Vagina (tissue), 2 donors: ENCODE results near the gene PEX10. TPM values are rescaled to one million over a fixed set of nuclear protein-coding genes. Genes with fewer than 3 reads are reported as not detected.

Experiments
- DNase-seq, 2 donors: peaks; one replicate each; pipeline ENCODE4 v3.0.0-alpha.2; 2017; ENCODE audit errors: extremely low spot score in 2 of 2
- H3K27ac ChIP-seq: fragments of 200-600 bp; sonication (generic); one replicate; pipeline ENCODE4 v1.5.1; 2019
- H3K27me3 ChIP-seq: fragments of 200-600 bp; sonication (generic); one replicate; pipeline ENCODE4 v1.5.1; 2019
- H3K36me3 ChIP-seq, 2 donors: fragments of 200-600 bp; sonication (generic); one replicate each; pipeline ENCODE4 v1.5.1; 2017 to 2019
- H3K4me1 ChIP-seq: fragments of 200-600 bp; sonication (generic); one replicate; pipeline ENCODE4 v1.5.1; 2019
- H3K4me3 ChIP-seq, 2 donors: fragments of 200-600 bp; sonication (generic); 1 replicate in 1 of 2; 2 replicates in 1 of 2; pipeline ENCODE4 v1.5.1; 2016 to 2019
- H3K9me3 ChIP-seq: fragments of 200-600 bp; sonication (generic); one replicate; pipeline ENCODE4 v1.5.1; 2019
- CTCF ChIP-seq, 3 experiments: fragments of 450-650 bp in 2 of 3; fragments of 200-600 bp in 1 of 3; sonication (generic) in 1 of 3; IDR thresholded peaks; one replicate each; pipeline ENCODE4 v1.5.1; 2017 to 2019; ENCODE audit warnings: antibody characterized with exemption in 3 of 3, mild to moderate bottlenecking in 2 of 3, moderate library complexity in 2 of 3
- POLR2A ChIP-seq, 2 donors: fragments of 450-650 bp; IDR thresholded peaks; one replicate each; pipeline ENCODE4 v1.6.1; 2017; ENCODE audit warnings: antibody characterized with exemption in 2 of 2, mild to moderate bottlenecking in 2 of 2, moderate library complexity in 2 of 2
- POLR2AphosphoS5 ChIP-seq, 2 donors: sonication (generic); formaldehyde crosslinking; IDR thresholded peaks; one replicate each; pipeline ENCODE4 v1.9.0; 2017; ENCODE audit warnings: antibody characterized with exemption in 2 of 2, mild to moderate bottlenecking in 2 of 2, low read depth in 1 of 2; ENCODE audit not compliant: insufficient read depth in 1 of 2
- intact Hi-C: fragments of 100-400 bp; cut with DNase I; formaldehyde crosslinking; loops from one replicate; pipeline ENCODE4 v1.15.1; 2023
- total RNA-seq: library from RNA; depleted of rRNA; stranded (reverse); fragments of >200 nt; gene quantifications from one replicate; pipeline ENCODE4 v1.2.3, GENCODE V29; 2016

PEX10 gene
- total RNA-seq, 1 donor from 2014 or later = 15.2 TPM

GRCh38 chr1:2431518-2431917 is 19.2 kb upstream of the PEX10 start:
- intact Hi-C loops = no loop called here
- Histone ChIP-seq H3K9me3 (no peaks in the 10 kb centered on the region), H3K4me3 (no peak overlapping the region), H3K27me3 (no peaks in the 10 kb centered on the region), H3K4me1 (peaks cover 13% of the 10 kb centered on the region), H3K27ac (no peak overlapping the region), H3K36me3 (no peaks in the 10 kb centered on the region)
- DNase-seq = no peak
- TF ChIP-seq POLR2AphosphoS5 (IDR thresholded peaks at IDR 0.05; ENCODE audit: insufficient read depth in 1 of 2, low read depth in 1 of 2) (no peak), POLR2A (IDR thresholded peaks at IDR 0.05) (no peak), CTCF (IDR thresholded peaks at IDR 0.05) (no peak)

- DNase-seq = no peak
- intact Hi-C loops = no loop called here
- no peaks in the 10 kb centered on the region for H3K27me3 ChIP-seq
- no peak for TF ChIP-seq CTCF (IDR thresholded peaks at IDR 0.05)
- no peak for TF ChIP-seq POLR2AphosphoS5 (IDR thresholded peaks at IDR 0.05; ENCODE audit: insufficient read depth in 1 of 2, low read depth in 1 of 2)
- no peak for TF ChIP-seq POLR2A (IDR thresholded peaks at IDR 0.05)
- no peak overlapping the region for H3K27ac ChIP-seq
- peaks cover 13% of the 10 kb centered on the region for H3K4me1 ChIP-seq
- H3K4me3 ChIP-seq = no peak overlapping the region
- no peaks in the 10 kb centered on the region for H3K9me3 ChIP-seq
- no peaks in the 10 kb centered on the region for H3K36me3 ChIP-seq
Observed at GRCh38 chr1:2431103-2431502, 18.7 kb upstream of the PEX10 start.

GRCh38 chr1:2430592-2430973 is 18.2 kb upstream of the PEX10 start:
- TF ChIP-seq POLR2A (IDR thresholded peaks at IDR 0.05) = no peak
- no peak for TF ChIP-seq POLR2AphosphoS5 (IDR thresholded peaks at IDR 0.05; ENCODE audit: insufficient read depth in 1 of 2, low read depth in 1 of 2)
- no peak for TF ChIP-seq CTCF (IDR thresholded peaks at IDR 0.05)
- peaks cover 13% of the 10 kb centered on the region for H3K4me1 ChIP-seq
- no peaks in the 10 kb centered on the region for H3K36me3 ChIP-seq
- H3K4me3 ChIP-seq = no peak overlapping the region
- no peaks in the 10 kb centered on the region for H3K27me3 ChIP-seq
- no peaks in the 10 kb centered on the region for H3K9me3 ChIP-seq
- intact Hi-C loops = no loop called here
- H3K27ac ChIP-seq = no peak overlapping the region
- DNase-seq = no peak

GRCh38 chr1:2429780-2430591 is 17.6 kb upstream of the PEX10 start:
- no peaks in the 10 kb centered on the region for H3K27me3 ChIP-seq
- TF ChIP-seq POLR2A (IDR thresholded peaks at IDR 0.05) (no peak), CTCF (IDR thresholded peaks at IDR 0.05) (no peak), POLR2AphosphoS5 (IDR thresholded peaks at IDR 0.05; ENCODE audit: insufficient read depth in 1 of 2, low read depth in 1 of 2) (no peak)
- no peak overlapping the region for H3K4me3 ChIP-seq
- H3K36me3 ChIP-seq = no peaks in the 10 kb centered on the region
- H3K4me1 ChIP-seq = peaks cover 13% of the 10 kb centered on the region
- intact Hi-C loops = no loop called here
- H3K27ac ChIP-seq = no peak overlapping the region
- H3K9me3 ChIP-seq = no peaks in the 10 kb centered on the region
- no peak for DNase-seq

- peak overlapping the region; percentile 7 to 34 for H3K4me3 ChIP-seq
- peaks cover 13% of the 10 kb centered on the region for H3K4me1 ChIP-seq
- H3K36me3 ChIP-seq = no peaks in the 10 kb centered on the region
- TF ChIP-seq POLR2AphosphoS5 (IDR thresholded peaks at IDR 0.05; ENCODE audit: insufficient read depth in 1 of 2, low read depth in 1 of 2) (peak; percentile 42 to 55), CTCF (IDR thresholded peaks at IDR 0.05) (no peak), POLR2A (IDR thresholded peaks at IDR 0.05) (no peak)
- intact Hi-C loops = no loop called here
- H3K27me3 ChIP-seq = no peaks in the 10 kb centered on the region
- no peak for DNase-seq
- H3K27ac ChIP-seq = peak overlapping the region; percentile 81
- no peaks in the 10 kb centered on the region for H3K9me3 ChIP-seq
Observed at GRCh38 chr1:2428490-2428889, 16.1 kb upstream of the PEX10 start.
